ENCODE data around the gene TXNDC2. TPM values are rescaled to one million over a fixed set of nuclear protein-coding genes. Genes with fewer than 3 reads are reported as not detected.

Gene TXNDC2
- total and polyA plus RNA-seq, 9 of the 15 experiments (the other 6 are each of a cell fraction or from before 2014, with no cell fraction given): 1.2 to 4.9 (median 2.3) TPM

DNA sequence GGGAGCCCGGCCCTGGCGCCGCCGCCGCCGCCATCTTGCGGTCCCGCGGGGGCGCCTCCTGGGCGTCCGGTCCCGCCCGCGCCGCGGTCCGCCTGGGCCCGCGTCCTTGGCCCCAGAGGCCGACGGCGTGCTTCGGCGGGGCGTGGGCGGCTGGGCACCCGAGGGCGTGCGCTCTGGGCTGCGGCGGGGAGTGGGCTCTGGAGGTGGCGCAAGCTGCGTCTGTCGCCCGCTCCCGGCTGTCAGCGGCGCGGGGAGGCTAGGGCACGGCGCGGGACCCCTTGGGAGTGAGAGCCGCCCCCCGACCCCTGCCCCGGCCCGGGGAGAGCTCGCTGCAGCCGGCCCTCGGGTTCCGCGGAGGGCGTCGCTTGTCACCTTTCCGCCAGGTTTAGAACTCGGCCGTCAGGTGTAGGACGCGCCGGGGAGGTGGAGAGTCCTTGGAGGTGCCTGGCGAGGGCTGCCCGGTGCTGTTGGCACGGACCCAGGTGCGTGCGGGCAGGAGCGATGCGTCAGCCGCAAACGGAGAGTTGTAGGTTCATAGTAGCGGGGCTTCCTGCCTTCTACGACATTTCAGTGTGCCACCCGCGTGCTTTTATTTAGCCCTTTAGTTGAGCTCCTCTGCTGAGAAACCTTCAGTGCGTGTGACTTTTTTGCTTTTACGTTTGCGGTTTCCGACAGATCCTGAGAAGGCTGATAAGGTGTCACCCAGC lies 29.0 kb downstream of the TXNDC2 start (continued):
- TF ChIP-seq SRF (CRISPR knock-in tag; IDR thresholded peaks at IDR 0.05): peak in 1 of 2 experiments; percentile 55; a peak in 1 of 4 replicates
- peak; percentile 39; the same call in 1 of the 2 replicates for TF ChIP-seq ZNF212 (CRISPR knock-in tag; IDR thresholded peaks at IDR 0.05)
- TF ChIP-seq SMAD2 (IDR thresholded peaks at IDR 0.05; ENCODE audit: low read depth, low read length): no peak
- TF ChIP-seq PHB2 (IDR thresholded peaks at IDR 0.05; ENCODE audit: low read depth): no peak
- TF ChIP-seq ZKSCAN8 (CRISPR knock-in tag; IDR thresholded peaks at IDR 0.05): no peak
- TF ChIP-seq ZNF717 (CRISPR knock-in tag; IDR thresholded peaks at IDR 0.05): no peak
- peak; percentile 82; the same call in 1 of the 2 replicates for TF ChIP-seq ZBTB7A (IDR thresholded peaks at IDR 0.05; ENCODE audit: borderline replicate concordance, control insufficient read depth, low read depth, low read length)
- TF ChIP-seq FIP1L1 (IDR thresholded peaks at IDR 0.05; ENCODE audit: low read depth, low read length, poor library complexity, severe bottlenecking): peak; percentile 36
- no peak for TF ChIP-seq RBM22 (IDR thresholded peaks at IDR 0.05; ENCODE audit: low read depth, low read length, poor library complexity, severe bottlenecking)
- peak; percentile 69 for TF ChIP-seq POLR2G (IDR thresholded peaks at IDR 0.05; ENCODE audit: low read depth, low read length)
- peak; percentile 73; the same call in 1 of the 2 replicates for TF ChIP-seq SMARCE1 (IDR thresholded peaks at IDR 0.05)
- no peak for TF ChIP-seq NCOA6 (IDR thresholded peaks at IDR 0.05)
- TF ChIP-seq MEF2A (IDR thresholded peaks at IDR 0.05; ENCODE audit: control insufficient read depth, low read depth, low read length): 0 out of 2 replicates have a peak, but pooled peaks have one; percentile 36
- peak; percentile 99 for TF ChIP-seq CHD1 (IDR thresholded peaks at IDR 0.05; ENCODE audit: low read length)
- TF ChIP-seq, protein P1, sequence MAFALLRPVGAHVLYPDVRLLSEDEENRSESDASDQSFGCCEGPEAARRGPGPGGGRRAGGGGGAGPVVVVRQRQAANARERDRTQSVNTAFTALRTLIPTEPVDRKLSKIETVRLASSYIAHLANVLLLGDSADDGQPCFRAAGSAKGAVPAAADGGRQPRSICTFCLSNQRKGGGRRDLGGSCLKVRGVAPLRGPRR (CRISPR knock-in tag; IDR thresholded peaks at IDR 0.05): 0 out of 2 replicates have a peak, but pooled peaks have one; percentile 49
- TF ChIP-seq, protein P2, sequence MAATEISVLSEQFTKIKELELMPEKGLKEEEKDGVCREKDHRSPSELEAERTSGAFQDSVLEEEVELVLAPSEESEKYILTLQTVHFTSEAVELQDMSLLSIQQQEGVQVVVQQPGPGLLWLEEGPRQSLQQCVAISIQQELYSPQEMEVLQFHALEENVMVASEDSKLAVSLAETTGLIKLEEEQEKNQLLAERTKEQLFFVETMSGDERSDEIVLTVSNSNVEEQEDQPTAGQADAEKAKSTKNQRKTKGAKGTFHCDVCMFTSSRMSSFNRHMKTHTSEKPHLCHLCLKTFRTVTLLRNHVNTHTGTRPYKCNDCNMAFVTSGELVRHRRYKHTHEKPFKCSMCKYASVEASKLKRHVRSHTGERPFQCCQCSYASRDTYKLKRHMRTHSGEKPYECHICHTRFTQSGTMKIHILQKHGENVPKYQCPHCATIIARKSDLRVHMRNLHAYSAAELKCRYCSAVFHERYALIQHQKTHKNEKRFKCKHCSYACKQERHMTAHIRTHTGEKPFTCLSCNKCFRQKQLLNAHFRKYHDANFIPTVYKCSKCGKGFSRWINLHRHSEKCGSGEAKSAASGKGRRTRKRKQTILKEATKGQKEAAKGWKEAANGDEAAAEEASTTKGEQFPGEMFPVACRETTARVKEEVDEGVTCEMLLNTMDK (IDR thresholded peaks at IDR 0.05; ENCODE audit: borderline replicate concordance, insufficient read depth, low read depth, low read length, poor library complexity, severe bottlenecking): peak; percentile 10
- no peak for TF ChIP-seq ZNF121 (CRISPR knock-in tag; conservative IDR thresholded peaks at IDR 0.05)
- peak; percentile 41 for TF ChIP-seq NEUROD1 (IDR thresholded peaks at IDR 0.05; ENCODE audit: borderline replicate concordance, low read depth, low read length, partially characterized antibody)
- TF ChIP-seq, protein P3, sequence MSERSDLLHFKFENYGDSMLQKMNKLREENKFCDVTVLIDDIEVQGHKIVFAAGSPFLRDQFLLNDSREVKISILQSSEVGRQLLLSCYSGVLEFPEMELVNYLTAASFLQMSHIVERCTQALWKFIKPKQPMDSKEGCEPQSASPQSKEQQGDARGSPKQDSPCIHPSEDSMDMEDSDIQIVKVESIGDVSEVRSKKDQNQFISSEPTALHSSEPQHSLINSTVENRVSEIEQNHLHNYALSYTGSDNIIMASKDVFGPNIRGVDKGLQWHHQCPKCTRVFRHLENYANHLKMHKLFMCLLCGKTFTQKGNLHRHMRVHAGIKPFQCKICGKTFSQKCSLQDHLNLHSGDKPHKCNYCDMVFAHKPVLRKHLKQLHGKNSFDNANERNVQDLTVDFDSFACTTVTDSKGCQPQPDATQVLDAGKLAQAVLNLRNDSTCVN (CRISPR knock-in tag; IDR thresholded peaks at IDR 0.05): peak; percentile 63; the same call in 1 of the 2 replicates
- TF ChIP-seq SIN3A (IDR thresholded peaks at IDR 0.05; ENCODE audit: borderline replicate concordance in 2 of 2, control insufficient read depth in 1 of 2, low read depth in 2 of 2, low read length in 2 of 2): peak in 1 of 2 experiments; percentile 78; a peak in 1 of 4 replicates
- TF ChIP-seq, protein P4, sequence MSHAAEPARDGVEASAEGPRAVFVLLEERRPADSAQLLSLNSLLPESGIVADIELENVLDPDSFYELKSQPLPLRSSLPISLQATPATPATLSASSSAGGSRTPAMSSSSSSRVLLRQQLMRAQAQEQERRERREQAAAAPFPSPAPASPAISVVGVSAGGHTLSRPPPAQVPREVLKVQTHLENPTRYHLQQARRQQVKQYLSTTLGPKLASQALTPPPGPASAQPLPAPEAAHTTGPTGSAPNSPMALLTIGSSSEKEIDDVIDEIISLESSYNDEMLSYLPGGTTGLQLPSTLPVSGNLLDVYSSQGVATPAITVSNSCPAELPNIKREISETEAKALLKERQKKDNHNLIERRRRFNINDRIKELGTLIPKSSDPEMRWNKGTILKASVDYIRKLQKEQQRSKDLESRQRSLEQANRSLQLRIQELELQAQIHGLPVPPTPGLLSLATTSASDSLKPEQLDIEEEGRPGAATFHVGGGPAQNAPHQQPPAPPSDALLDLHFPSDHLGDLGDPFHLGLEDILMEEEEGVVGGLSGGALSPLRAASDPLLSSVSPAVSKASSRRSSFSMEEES (CRISPR knock-in tag; IDR thresholded peaks at IDR 0.05): peak; percentile 31
- TF ChIP-seq ZBTB17 (CRISPR knock-in tag; IDR thresholded peaks at IDR 0.05): peak; percentile 71; the same call in 1 of the 2 replicates

All from K562 (cell line).